Loucy (cell line): ENCODE data around the gene EDC4.
"Not testable (repeated sequence)": the region's sequence is repeated elsewhere in the genome, so short reads cannot be mapped to it uniquely, and the experiment has no call there.

ENCODE experiments used
- H2AFZ ChIP-seq: fragments of 200-600 bp; sonication (generic); 2 replicates; pipeline ENCODE4 v1.6.0; 2016; ENCODE audit warnings: antibody characterized with exemption, mild to moderate bottlenecking, low read length, moderate library complexity
- H3F3A ChIP-seq: fragments of 200-600 bp; 2 replicates; pipeline ENCODE4 v1.6.0; 2016; ENCODE audit warnings: antibody characterized with exemption, low read depth, mild to moderate bottlenecking
- H3K27me3 ChIP-seq: fragments of 200-600 bp; sonication (generic); 2 replicates; pipeline ENCODE4 v1.6.1; 2014; ENCODE audit warnings: low read length, mild to moderate bottlenecking; ENCODE audit not compliant: insufficient read depth, poor library complexity, severe bottlenecking
- H3K36me3 ChIP-seq: fragments of 200-600 bp; sonication (generic); 2 replicates; pipeline ENCODE4 v1.6.1; 2016; ENCODE audit warnings: low read length; ENCODE audit not compliant: insufficient read depth
- H3K4me1 ChIP-seq: fragments of 200-600 bp; sonication (generic); 2 replicates; pipeline ENCODE4 v1.5.1; 2014; ENCODE audit warnings: low read length, mild to moderate bottlenecking; ENCODE audit not compliant: insufficient read depth, poor library complexity, severe bottlenecking
- H3K4me2 ChIP-seq: fragments of 200-600 bp; sonication (generic); 2 replicates; pipeline ENCODE4 v1.6.0; 2014; ENCODE audit warnings: antibody characterized with exemption, low read length, low read depth, mild to moderate bottlenecking; ENCODE audit not compliant: poor library complexity, severe bottlenecking
- H3K4me3 ChIP-seq: fragments of 200-600 bp; sonication (generic); 2 replicates; pipeline ENCODE4 v1.5.1; 2014; ENCODE audit warnings: low read length, mild to moderate bottlenecking, mixed read lengths; ENCODE audit not compliant: poor library complexity, severe bottlenecking
- H3K79me2 ChIP-seq: fragments of 200-600 bp; sonication (generic); 2 replicates; pipeline ENCODE4 v1.6.1; 2014; ENCODE audit warnings: low read length; ENCODE audit not compliant: insufficient read depth
- H3K9ac ChIP-seq: fragments of 200-600 bp; sonication (generic); 2 replicates; pipeline ENCODE4 v1.6.0; 2014; ENCODE audit warnings: mild to moderate bottlenecking, low read depth, low read length, moderate library complexity; ENCODE audit not compliant: poor library complexity, severe bottlenecking
- H3K9me2 ChIP-seq: fragments of 200-600 bp; sonication (generic); replicated peaks from 2 replicates; pipeline ENCODE4 v1.6.1; 2016; ENCODE audit warnings: low read depth, low read length, mixed read lengths
- H3K9me3 ChIP-seq: fragments of 200-600 bp; sonication (generic); 2 replicates; pipeline ENCODE4 v1.6.1; 2014; ENCODE audit warnings: mild to moderate bottlenecking, antibody characterized with exemption, low read length, low read depth; ENCODE audit not compliant: insufficient read depth
- H4K20me1 ChIP-seq: fragments of 200-600 bp; sonication (generic); 2 replicates; pipeline ENCODE4 v1.6.0; 2014; ENCODE audit warnings: antibody characterized with exemption, low read length, mild to moderate bottlenecking; ENCODE audit not compliant: insufficient read depth, poor library complexity, severe bottlenecking
- EZH2phosphoT487 ChIP-seq: fragments of 200-600 bp; IDR thresholded peaks from 2 replicates; pipeline ENCODE4 v1.6.1; 2018; ENCODE audit warnings: antibody characterized with exemption, mild to moderate bottlenecking, moderate library complexity, borderline replicate concordance
- TF ChIP-seq, protein P1 (sequence below): fragments of 200-600 bp; sonication (generic); conservative IDR thresholded peaks from 2 replicates; pipeline ENCODE4 v1.5.1; 2014; ENCODE audit warnings: mild to moderate bottlenecking, antibody characterized with exemption, low read length

The EDC4 gene

DNA sequence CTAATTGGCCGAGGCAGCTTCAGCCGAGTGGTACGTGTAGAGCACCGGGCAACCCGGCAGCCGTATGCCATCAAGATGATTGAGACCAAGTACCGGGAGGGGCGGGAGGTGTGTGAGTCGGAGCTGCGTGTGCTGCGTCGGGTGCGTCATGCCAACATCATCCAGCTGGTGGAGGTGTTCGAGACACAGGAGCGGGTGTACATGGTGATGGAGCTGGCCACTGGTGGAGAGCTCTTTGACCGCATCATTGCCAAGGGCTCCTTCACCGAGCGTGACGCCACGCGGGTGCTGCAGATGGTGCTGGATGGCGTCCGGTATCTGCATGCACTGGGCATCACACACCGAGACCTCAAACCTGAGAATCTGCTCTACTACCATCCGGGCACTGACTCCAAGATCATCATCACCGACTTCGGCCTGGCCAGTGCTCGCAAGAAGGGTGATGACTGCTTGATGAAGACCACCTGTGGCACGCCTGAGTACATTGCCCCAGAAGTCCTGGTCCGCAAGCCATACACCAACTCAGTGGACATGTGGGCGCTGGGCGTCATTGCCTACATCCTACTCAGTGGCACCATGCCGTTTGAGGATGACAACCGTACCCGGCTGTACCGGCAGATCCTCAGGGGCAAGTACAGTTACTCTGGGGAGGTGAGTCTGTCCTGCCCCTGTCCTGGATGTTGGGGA, 36.3 kb downstream of the EDC4 start:
- H4K20me1 ChIP-seq: no peaks in the 10 kb centered on the region
- no peaks in the 10 kb centered on the region for H3K9me3 ChIP-seq
- H3K9me2 ChIP-seq: no peaks in the 10 kb centered on the region
- no peaks in the 10 kb centered on the region for H3F3A ChIP-seq
- no peak overlapping the region for H2AFZ ChIP-seq
- no peak overlapping the region for H3K9ac ChIP-seq
- TF ChIP-seq, protein P1, sequence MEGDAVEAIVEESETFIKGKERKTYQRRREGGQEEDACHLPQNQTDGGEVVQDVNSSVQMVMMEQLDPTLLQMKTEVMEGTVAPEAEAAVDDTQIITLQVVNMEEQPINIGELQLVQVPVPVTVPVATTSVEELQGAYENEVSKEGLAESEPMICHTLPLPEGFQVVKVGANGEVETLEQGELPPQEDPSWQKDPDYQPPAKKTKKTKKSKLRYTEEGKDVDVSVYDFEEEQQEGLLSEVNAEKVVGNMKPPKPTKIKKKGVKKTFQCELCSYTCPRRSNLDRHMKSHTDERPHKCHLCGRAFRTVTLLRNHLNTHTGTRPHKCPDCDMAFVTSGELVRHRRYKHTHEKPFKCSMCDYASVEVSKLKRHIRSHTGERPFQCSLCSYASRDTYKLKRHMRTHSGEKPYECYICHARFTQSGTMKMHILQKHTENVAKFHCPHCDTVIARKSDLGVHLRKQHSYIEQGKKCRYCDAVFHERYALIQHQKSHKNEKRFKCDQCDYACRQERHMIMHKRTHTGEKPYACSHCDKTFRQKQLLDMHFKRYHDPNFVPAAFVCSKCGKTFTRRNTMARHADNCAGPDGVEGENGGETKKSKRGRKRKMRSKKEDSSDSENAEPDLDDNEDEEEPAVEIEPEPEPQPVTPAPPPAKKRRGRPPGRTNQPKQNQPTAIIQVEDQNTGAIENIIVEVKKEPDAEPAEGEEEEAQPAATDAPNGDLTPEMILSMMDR: no peak
- TF ChIP-seq EZH2phosphoT487: no peak
- no peaks in the 10 kb centered on the region for H3K27me3 ChIP-seq
- no peak overlapping the region for H3K4me2 ChIP-seq
- H3K79me2 ChIP-seq: no peaks in the 10 kb centered on the region
- no peak overlapping the region for H3K4me3 ChIP-seq
- peaks cover 5% of the 10 kb centered on the region; the same call in 1 of the 2 replicates for H3K36me3 ChIP-seq
- peaks cover 10% of the 10 kb centered on the region for H3K4me1 ChIP-seq

DNA sequence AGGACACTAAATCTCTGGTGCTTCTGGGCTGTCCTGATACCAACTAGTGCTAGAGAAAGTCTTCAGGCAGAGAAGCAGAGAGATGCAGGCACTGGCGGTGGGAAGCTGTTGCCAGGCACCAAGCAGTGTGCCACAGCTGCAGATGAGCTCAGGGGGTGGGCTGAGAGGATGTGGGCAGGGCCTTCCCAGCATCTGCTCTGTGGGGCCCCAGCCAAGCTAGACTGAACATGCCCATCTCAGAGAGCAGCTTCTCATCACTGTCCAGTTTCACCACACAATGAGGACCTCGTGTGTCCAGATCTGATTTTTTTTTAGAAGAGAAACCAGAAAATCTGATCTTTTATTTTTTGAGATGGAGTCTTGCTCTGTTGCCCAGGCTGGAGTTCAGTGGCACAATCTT, 37.3 kb downstream of the EDC4 start:
- H3K79me2 ChIP-seq: no peaks in the 10 kb centered on the region
- TF ChIP-seq, protein P1: 0 out of 2 replicates have a peak, but pooled peaks have one; percentile 11
- no peak for TF ChIP-seq EZH2phosphoT487
- peak overlapping the region; percentile 62 for H3K9ac ChIP-seq
- no peak overlapping the region for H2AFZ ChIP-seq
- H3K4me2 ChIP-seq: no peak overlapping the region
- peaks cover 10% of the 10 kb centered on the region for H3K4me1 ChIP-seq
- H3K9me2 ChIP-seq: no peaks in the 10 kb centered on the region
- H3K36me3 ChIP-seq: peaks cover 5% of the 10 kb centered on the region; the same call in 1 of the 2 replicates
- H3K4me3 ChIP-seq: no peak overlapping the region
- H4K20me1 ChIP-seq: no peaks in the 10 kb centered on the region
- H3K9me3 ChIP-seq: no peaks in the 10 kb centered on the region
- H3F3A ChIP-seq: no peaks in the 10 kb centered on the region
- no peaks in the 10 kb centered on the region for H3K27me3 ChIP-seq

DNA sequence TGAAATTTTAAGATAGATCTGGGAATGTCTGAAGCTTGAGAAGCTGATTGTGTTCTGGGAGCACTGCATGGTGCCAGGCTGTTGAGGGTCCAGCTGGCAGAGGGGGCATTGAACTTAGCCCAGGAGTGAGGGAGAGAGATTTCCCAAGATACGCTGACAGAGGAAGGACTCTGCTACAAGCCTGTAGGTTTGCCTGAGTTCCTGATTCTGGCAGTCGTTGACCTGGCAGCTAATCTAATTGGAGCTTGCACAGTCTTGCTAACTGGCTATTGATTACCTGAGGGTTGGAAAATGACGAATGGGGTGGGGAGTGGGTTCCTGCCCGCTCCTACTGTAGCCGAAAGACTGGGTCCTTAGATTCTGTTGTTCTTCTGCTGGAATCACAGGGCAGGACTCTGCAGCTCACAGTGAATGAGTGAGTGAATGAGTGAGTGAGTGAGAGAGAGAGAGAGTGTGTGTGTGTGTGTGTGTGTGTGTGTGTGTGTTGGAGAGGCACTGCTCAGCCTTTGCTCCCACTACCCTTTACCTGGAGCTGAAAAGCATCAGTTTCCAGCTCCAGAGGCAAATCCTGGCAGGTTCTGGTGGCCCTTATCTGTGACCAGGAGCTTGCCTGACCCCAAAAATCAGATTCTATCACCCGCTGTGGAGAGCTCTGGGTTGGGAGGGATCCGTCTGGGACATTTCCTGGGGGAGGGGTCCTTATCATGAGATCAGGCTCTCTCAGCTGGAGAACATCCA, 42.1 kb downstream of the EDC4 start:
- H3K36me3 ChIP-seq: no peaks in the 10 kb centered on the region
- H3K9me2 ChIP-seq: no peaks in the 10 kb centered on the region
- H3K4me2 ChIP-seq: no peak overlapping the region
- no peaks in the 10 kb centered on the region for H3F3A ChIP-seq
- H3K4me3 ChIP-seq: no peak overlapping the region
- no peaks in the 10 kb centered on the region for H3K27me3 ChIP-seq
- H2AFZ ChIP-seq: no peak overlapping the region
- TF ChIP-seq, protein P1: no peak
- TF ChIP-seq EZH2phosphoT487: no peak
- no peak overlapping the region for H3K9ac ChIP-seq
- no peaks in the 10 kb centered on the region for H3K9me3 ChIP-seq
- no peaks in the 10 kb centered on the region for H3K79me2 ChIP-seq
- peaks cover 10% of the 10 kb centered on the region for H3K4me1 ChIP-seq
- H4K20me1 ChIP-seq: no peaks in the 10 kb centered on the region

DNA sequence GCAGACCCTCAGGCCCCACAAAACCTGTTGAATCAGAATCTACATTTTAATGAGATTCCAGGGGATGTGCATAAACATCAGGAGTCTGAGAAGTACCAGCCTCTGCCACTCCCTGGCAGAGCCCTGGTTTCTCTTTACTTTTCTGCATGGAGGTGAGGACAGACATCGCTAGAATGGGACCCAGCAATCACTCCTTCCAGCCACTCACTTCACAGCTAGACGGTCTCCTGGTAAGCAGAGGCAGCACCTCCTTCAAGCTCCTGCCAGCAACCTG, 42.6 kb downstream of the EDC4 start:
- not testable (repeated sequence) for H2AFZ ChIP-seq, H3F3A ChIP-seq, H3K79me2 ChIP-seq, H3K4me3 ChIP-seq, H3K9ac ChIP-seq, H4K20me1 ChIP-seq, H3K9me3 ChIP-seq, H3K36me3 ChIP-seq, H3K27me3 ChIP-seq, H3K4me2 ChIP-seq, H3K4me1 ChIP-seq, H3K9me2 ChIP-seq
